HG03575 (cell line): ENCODE data around the gene CDH20.

Experiments used
- ATAC-seq: cut with Tn5 transposase; IDR thresholded peaks from one replicate; pipeline ENCODE4 v1.9.1; 2021; ENCODE audit not compliant: unreplicated experiment, insufficient number of reproducible peaks, low FRiP score; ENCODE audit errors: extremely low read depth

Gene CDH20

DNA sequence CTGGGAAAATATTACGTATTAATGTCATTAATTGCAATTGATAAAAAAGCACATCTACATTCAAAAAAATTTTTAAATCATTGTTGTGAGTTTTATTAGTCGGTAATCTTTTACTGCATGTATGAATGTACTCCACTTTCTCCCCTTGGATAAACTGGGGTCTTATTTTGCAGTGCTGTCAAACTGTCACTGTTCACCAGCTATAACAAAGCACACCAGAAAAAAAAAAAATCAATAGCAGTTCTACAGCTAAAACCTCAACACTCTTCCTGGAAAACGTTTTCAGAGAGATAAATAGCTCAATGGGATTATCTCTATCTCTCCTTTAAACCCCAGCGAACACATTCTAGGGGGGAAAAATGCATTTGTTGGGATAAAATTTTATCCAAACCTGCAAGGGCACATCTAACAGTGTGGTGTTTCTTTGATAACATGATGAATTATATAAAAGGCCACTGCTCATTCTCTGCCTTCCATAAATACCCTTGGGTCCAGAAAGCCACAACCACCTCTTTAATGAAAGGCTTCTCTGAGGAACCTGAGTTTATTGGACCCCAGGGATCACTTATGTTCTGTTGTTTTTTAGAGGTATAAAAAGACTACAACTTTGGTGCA lies 219.9 kb downstream of the CDH20 start:
- no peak for ATAC-seq

DNA sequence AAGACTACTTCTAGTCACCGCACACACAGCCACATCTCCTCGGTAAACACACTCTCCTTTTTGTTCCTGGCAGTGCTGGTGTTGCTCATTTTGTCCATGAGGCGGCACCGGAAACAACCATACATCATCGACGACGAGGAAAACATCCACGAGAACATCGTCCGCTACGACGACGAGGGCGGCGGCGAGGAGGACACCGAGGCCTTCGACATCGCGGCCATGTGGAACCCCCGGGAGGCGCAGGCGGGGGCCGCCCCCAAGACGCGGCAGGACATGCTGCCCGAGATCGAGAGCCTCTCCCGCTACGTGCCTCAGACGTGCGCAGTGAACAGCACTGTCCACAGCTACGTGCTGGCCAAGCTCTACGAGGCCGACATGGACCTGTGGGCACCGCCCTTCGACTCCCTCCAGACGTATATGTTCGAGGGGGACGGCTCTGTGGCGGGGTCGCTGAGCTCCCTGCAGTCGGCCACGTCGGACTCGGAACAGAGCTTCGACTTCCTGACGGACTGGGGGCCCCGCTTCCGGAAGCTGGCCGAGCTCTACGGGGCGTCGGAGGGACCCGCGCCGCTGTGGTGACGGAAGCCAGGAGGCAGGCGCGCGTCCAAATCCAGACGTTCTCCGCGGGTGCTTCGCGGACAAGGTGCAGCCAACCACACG lies 221.0 kb downstream of the CDH20 start:
- ATAC-seq = no peak

DNA sequence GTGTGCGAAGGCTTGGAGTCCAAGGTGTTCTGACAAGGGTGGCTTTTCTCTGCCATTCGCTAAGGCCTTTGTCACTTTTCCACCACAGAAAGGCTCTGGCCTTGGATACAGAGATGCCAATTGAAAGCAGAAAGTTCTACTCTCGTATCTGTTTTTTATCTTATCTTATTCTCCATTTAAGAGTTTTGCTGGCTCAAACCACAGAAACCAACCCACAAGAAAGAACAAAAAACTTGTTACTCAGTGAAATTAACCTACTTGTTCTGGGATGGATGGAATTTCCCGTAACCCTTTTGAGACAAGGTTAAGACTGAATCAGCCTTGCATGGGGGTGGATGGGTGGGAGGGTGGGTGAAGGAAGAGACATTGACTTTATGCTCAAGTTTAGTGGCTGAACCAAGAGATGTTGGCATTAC lies 221.7 kb downstream of the CDH20 start:
- ATAC-seq = no peak

DNA sequence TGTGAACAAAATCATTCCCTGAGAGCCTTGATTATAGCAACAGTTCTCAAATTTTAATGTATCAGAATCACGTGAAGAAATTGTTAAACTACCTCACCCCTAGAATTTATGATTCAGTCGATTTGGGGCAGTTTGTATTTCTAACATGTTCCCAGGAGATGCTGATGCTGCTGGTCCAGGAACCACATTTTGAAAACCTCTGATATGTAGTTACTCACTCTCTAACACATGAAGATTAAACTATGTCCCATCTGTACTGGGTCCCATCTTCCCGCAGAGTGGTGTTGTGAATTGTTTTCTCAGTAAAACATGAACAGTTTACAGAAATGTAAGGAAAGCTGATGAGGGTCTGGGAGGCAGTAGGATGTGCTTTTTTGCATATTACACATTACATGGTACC lies 223.1 kb downstream of the CDH20 start:
- no peak for ATAC-seq

DNA sequence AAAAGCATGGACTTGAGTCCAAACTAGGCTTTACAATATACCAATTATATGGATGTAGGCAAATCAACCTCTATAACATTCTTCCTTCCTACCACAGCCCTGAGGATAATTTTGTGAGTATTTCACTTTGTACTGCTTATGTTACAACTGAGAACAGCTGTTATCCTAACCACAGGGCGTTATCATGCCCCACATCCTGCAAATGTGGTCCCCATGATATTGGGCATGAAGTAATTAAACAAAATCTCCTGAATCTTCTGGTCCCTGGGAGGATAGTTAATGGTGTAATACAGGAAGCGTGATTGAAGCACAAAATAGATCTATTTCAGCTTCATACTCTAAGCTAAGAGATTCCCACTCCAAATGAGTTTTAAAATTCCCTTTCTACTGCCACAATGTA lies 223.6 kb downstream of the CDH20 start:
- ATAC-seq = no peak

DNA sequence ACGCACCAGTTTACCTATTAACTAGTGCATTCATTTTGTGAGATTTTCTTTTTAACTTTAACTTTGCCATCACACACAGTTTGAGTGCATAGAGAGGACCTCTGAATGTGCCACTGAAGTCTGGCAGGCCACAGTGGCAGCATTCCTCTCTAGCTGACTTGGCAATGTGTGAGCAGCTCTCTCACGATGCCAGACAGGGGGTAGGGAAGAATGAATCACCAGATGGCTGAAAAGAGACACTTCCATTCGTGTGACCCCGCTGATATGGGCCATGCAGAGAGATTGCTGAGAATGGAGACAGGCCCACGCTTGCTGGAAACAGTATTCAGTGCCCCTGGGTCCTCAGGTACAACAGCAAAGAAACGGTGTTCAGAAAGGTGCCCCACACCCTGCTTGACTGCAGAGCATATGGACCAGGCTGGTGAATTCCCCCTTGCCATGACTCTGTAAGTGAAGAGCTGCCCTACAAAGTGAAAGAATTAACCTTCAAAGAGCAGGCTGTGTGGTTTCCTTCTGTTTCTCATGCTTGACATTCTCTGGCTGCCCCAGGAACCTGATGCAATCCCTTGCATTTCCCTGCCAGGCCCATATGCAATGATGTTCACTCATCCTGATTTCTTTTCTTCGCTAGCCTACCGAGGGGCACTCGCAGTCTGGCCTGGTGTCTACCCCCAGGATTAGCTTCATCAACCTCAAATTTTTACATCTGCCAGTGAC lies 236.1 kb downstream of the CDH20 start:
- no peak for ATAC-seq

DNA sequence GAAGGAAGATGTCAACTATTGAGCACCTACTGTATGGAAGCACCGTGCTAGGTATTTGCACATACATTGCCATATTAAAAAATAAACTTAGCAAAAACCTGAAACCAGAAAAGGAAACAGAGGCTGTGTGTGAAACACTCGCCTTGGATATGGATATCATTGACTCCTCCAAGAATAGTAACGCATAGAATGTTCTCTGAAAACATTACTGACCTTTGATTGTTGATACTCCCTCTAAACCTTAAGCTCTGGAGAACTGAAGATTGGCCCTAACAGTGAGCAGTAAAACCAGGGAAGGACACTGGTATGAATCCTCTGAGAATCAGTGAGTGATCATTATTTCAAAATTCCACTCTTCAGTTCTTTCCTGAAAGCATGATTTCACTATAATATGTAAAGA lies 236.8 kb downstream of the CDH20 start:
- no peak for ATAC-seq

DNA sequence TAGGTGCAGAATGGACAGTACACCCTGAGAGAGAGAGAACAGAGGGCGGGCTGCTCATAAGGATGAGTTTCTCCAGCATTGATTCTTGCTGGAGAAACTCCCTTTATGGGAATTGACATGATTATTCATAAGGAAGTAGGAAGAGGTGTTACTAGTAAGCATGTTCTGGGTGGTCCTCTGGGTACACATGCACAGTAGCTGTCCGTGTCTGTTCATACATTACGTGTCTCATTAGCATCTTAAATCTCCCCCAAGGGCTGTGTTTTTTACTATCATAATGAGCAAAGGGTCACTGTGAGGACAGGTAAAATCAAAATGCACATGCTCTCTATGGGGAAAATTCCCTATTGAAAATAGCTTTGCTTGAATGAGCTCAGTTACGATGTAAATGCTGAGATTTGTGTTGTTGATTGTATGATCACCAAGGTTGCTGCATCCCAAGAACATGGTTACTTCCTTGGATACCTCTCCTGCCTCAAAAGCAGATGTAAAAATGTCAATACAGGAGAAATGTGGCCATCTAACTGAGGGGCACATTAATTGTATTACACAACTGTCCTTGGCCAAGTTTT lies 238.9 kb downstream of the CDH20 start:
- ATAC-seq = no peak

DNA sequence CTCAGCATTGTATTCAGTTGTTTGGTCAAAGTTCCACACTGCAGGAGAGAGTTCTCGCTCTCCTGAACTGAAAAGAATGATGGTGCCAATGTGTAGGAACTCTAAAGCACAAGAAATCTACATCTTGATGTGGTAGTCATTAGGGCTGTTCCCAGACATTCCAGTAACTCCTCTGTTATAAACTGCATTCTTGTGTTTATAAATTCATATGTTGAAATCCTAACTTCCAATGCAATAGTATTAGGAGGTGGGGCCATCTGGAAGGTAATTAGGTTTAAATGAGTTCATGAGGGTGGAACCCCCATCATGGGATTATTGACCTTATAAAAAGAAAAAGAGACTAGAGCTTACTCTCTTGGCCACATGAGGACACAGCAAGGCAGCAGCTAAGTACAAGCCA lies 239.6 kb downstream of the CDH20 start:
- ATAC-seq = no peak

DNA sequence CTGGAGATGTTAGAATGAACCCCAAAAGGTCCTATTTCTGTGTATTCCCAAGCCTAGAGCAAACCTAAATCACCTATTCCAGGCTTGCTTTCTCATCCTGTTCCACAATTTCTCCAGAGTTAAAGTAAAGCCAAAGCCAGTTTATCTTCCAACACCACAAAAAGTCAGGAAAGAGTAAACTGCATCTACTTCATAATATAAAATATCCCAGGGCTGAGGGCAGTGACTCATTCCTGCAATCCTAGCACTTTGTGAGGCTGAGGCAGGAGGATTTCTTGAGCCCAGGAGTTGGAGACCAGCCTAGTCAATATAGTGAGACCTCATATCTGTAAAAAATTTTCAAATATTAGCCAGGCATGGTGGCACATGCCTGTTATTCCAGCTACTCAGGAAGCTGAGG lies 241.4 kb downstream of the CDH20 start:
- ATAC-seq = no peak

DNA sequence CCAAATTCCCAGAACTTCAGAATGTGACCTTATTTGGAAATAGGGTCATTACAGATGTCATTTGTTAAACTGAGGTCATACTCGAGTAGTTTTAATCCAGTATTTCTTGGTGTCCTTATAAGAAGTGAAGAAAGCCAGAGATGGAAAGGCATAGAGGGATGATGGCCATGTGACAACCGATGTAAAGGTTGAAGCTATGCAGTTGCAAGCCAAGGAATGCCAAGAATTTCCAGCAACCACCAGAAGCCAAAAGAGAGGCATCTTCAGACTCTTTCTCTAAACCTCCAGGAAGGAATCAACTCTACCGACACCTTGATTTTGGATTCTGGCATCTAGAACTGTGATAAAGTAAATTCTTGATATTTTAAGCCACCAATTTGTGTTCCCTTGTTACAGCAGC lies 242.2 kb downstream of the CDH20 start:
- ATAC-seq = no peak

DNA sequence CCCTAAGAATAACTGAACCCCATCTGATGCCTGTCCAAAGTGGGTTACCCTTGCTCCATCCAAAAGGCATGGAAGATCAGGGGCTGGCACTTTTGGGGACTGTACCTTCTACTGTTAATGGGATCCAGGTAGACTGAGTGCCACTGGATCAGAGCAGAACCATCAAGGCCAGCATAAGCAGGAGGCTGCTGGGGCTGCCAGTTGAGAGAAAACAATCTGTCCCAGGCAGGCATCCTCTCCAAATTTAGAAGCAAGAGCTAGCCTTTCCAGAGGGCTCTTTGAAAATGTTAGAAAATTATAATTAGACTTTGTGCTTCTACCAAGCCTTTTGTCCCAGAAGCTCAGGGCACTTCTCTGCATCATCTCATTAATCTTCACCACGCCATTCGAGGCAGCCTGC lies 245.6 kb downstream of the CDH20 start:
- ATAC-seq = no peak

DNA sequence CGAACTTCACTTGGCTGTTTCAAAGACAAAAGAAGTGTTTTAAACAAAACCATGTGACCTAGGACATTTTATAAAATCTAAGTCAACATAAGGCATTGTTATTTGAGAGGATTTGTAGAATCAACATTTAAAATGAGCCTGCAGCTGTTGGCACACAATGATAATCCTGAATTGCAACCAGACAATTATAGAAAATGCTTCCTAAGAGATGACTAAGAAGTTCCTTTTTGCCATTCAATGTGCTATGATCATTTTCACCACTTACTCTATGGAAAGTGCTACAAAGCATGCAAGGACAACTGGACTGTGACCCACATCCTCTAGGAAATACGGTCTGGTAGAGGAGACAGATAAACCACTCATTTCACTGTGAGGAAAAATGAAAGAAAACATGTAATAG lies 246.4 kb downstream of the CDH20 start:
- ATAC-seq = no peak

DNA sequence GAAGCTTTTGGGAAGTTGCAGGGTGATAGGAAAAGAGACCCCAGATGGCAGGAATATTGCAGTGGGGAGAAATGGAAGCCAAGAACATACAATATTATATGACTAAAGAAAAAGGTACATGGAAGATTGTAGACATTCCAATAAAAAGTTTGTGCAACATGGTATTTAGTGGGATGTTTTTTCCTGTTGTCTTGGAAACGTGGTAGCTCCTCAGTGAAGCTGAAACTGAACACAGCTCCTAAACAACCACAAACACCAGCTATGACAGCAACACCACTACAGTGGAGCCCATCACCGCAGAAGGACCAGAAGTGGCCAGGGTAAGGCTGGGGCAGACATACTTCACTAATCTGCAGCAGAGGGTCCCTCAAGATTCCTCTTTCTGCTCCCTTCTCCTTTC lies 246.8 kb downstream of the CDH20 start:
- no peak for ATAC-seq

DNA sequence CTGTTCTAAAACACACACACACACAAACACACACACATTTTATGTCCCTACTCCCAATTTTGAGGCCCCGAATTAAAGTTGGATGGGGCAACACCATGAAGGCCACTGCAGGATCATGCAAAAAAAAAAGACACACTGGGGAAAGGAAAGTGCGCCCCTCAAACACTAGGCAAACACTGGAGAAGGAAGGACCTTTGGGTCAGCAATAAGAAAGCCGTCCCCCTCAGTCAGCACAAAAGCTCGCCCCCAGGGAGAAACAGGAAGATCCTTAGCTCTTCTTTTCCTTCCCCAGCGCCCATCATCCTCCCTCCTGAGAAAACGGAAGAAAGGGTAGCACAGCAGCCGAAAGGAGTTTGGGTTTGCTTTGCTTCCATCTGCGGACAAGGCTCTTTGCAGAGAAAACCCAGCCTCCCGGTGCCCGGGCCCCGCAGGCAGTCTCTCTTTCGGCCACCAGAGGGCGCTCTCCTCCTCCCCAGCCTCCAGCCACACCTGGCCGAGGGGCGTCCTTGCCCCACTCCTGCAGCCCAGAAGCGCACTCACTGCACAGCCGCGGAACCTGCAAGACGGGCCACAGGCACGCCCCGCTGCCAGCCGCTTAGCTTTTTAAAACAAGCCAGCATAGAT lies 248.5 kb downstream of the CDH20 start:
- ATAC-seq = no peak

DNA sequence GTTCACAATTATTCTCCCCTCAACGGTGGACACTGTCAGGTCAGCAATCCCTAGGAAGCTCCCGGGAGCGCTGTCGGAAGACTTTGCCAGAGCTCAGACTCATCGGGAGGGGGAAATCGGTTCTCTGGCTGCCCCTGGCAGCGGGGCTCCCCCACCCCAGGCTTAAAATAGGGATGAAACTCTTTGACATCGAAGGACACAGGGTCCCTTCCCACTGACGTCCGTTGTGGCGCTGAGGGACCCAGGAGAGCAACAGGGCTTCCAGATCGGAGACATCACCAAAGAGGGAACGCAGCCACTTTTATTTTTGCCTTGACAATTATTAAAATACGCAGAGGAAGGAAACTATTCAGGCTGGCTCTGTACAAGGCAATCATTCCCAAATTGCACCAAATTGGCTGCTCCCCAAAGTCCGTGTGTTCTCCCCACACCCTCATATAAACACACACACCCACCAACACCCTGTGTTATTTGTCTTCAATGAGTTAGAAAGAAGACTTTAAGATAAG lies 249.0 kb downstream of the CDH20 start:
- no peak for ATAC-seq

DNA sequence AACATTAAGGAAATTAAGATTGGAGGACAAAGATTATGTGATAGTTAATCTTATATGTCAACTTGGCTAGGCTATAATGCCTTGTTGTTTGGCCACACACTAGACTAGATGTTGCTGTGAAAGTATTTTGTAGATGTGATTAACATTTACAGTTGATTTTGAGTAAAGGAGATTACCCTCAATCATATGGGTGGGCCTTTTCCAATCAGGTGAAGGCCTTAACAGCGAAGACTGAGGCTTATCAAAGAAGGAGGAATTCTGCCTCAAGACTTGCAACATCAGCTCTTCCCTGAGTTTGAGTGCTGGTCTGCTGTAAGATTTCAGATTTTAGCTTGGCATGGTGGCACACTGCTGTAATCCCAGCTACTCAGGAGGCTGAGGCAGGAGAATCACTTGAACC lies 250.3 kb downstream of the CDH20 start:
- ATAC-seq = no peak

DNA sequence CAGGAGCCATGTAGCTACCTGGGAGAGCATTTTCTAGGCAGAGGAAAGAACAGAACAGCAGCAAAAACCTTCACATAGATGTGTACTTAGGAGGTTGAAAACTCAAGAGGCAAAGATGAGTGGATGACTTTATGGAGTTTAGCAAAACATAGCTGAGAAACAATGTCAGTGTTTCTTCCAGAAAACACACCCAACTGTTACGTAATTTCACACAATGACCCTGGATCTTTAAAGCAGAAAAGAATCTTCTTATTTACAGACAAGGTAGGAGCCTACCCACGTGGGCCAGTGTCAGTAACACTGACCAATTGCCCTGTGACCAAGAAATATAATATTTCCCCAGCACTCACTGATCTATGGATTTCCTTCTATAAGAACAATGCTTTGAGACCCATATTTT lies 254.6 kb downstream of the CDH20 start:
- no peak for ATAC-seq

DNA sequence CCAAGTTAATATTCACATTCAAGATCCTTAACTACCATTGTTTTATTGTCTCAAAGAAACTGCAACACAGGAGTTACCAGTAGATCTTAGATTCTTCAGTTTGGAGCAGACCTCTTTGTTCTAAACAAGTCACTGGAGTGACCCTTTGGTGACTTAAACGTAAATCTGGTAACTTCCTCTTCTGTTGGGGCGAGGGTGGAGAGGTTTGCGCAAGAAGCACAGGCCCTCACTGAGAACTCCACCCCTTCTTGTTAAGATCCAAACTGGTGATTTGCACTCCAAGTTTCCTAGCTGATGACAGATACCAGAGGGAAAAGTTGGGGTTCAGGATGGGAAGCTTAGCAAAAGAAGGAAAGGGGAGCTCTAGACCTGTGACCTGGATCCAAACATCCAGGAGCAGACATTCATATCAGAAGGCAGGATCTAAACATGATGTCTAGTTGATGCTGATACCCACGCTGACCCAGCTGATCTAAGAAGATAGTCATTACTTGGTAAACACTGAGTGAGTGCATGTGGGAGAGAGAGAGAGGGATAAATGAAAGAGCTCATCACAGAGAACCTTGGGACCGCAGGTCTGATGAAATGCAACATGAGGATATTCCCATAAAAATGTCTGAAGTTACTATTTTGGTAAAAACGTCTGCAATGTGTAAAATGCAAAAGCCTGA lies 256.0 kb downstream of the CDH20 start:
- no peak for ATAC-seq
